Measurements from ENCODE around the gene TLR10.

TLR10 gene

GRCh38 chr4:38759790-38760122 lies 23.0 kb downstream of the TLR10 start:
- Histone ChIP-seq H3K4me1 (ENCODE audit: control insufficient read depth, insufficient read depth, low read length) (no peaks in the 10 kb centered on the region), H3K4me3 (ENCODE audit: low read depth, low read length) (no peak overlapping the region), H3K9ac (ENCODE audit: low read depth, low read length) (no peak overlapping the region)

DNA sequence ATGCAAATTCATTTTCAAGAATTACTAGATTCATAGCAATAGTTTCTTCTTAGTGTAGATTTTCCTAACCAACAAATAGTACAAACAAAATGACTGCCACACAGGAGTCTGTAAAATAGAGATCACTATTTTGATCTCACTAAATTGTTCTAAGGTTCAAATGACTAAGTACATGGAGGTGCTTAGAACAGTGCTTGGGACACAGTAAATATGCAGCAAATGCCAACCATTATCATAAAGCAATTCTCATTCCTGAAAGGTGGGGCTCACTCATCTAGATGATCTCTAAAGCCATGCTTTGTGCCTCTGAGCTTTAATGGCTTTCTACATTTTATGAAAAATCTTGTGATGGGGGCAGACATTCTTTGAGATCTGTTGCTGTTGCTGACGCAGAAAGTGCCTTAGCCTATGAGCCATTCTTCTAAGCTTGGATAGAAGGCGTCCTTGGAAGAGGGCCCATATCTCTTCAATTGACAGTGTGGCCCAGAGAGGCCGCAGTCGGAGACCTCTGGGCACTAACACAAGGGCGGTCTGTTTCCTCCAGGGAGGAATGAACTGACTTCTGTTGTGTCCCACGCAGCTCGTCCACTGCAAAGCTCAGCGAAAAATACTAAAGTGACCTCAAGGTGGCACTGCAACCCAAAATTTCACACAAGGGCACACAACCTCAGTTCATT lies 23.5 kb downstream of the TLR10 start:
- Histone ChIP-seq H3K27me3 (ENCODE audit: control insufficient read depth, insufficient read depth, low read length) (no peaks in the 10 kb centered on the region), H3K4me3 (ENCODE audit: low read depth, low read length) (no peak overlapping the region), H3K36me3 (ENCODE audit: control insufficient read depth, insufficient read depth, low read length) (no peaks in the 10 kb centered on the region), H3K9ac (ENCODE audit: low read depth, low read length) (no peak overlapping the region), H3K4me1 (ENCODE audit: control insufficient read depth, insufficient read depth, low read length) (no peaks in the 10 kb centered on the region), H3K9me3 (ENCODE audit: control insufficient read depth, insufficient read depth, low read length) (no peaks in the 10 kb centered on the region)

More at GRCh38 chr4:38759790-38760122, 23.0 kb downstream of the TLR10 start:
- H3K36me3 ChIP-seq (ENCODE audit: control insufficient read depth, insufficient read depth, low read length): no peaks in the 10 kb centered on the region
- no peaks in the 10 kb centered on the region for H3K27me3 ChIP-seq (ENCODE audit: control insufficient read depth, insufficient read depth, low read length)
- H3K9me3 ChIP-seq (ENCODE audit: control insufficient read depth, insufficient read depth, low read length): no peaks in the 10 kb centered on the region

- Histone ChIP-seq H3K9me3 (ENCODE audit: control insufficient read depth, insufficient read depth, low read length) (no peaks in the 10 kb centered on the region), H3K4me3 (ENCODE audit: low read depth, low read length) (no peak overlapping the region), H3K9ac (ENCODE audit: low read depth, low read length) (no peak overlapping the region), H3K36me3 (ENCODE audit: control insufficient read depth, insufficient read depth, low read length) (no peaks in the 10 kb centered on the region), H3K4me1 (ENCODE audit: control insufficient read depth, insufficient read depth, low read length) (peaks cover 3% of the 10 kb centered on the region), H3K27me3 (ENCODE audit: control insufficient read depth, insufficient read depth, low read length) (no peaks in the 10 kb centered on the region)
Measured at GRCh38 chr4:38757945-38758600, 24.7 kb downstream of the TLR10 start.

- no peaks in the 10 kb centered on the region for H3K36me3 ChIP-seq (ENCODE audit: control insufficient read depth, insufficient read depth, low read length)
- H3K9ac ChIP-seq (ENCODE audit: low read depth, low read length): no peak overlapping the region
- H3K9me3 ChIP-seq (ENCODE audit: control insufficient read depth, insufficient read depth, low read length): no peaks in the 10 kb centered on the region
- H3K4me3 ChIP-seq (ENCODE audit: low read depth, low read length): peak overlapping the region; percentile 27
- peaks cover 3% of the 10 kb centered on the region for H3K27me3 ChIP-seq (ENCODE audit: control insufficient read depth, insufficient read depth, low read length)
- H3K4me1 ChIP-seq (ENCODE audit: control insufficient read depth, insufficient read depth, low read length): peaks cover 10% of the 10 kb centered on the region
Measured at GRCh38 chr4:38752941-38753806, 29.6 kb downstream of the TLR10 start.

- H3K9ac ChIP-seq (ENCODE audit: low read depth, low read length): no peak overlapping the region
- peaks cover 4% of the 10 kb centered on the region for H3K36me3 ChIP-seq (ENCODE audit: control insufficient read depth, insufficient read depth, low read length)
- no peak overlapping the region for H3K4me3 ChIP-seq (ENCODE audit: low read depth, low read length)
- H3K27me3 ChIP-seq (ENCODE audit: control insufficient read depth, insufficient read depth, low read length): peaks cover 3% of the 10 kb centered on the region
- H3K9me3 ChIP-seq (ENCODE audit: control insufficient read depth, insufficient read depth, low read length): no peaks in the 10 kb centered on the region
- peaks cover 10% of the 10 kb centered on the region for H3K4me1 ChIP-seq (ENCODE audit: control insufficient read depth, insufficient read depth, low read length)
Measured at GRCh38 chr4:38752372-38752940, 30.3 kb downstream of the TLR10 start.

- H3K9me3 ChIP-seq (ENCODE audit: control insufficient read depth, insufficient read depth, low read length): no peaks in the 10 kb centered on the region
- H3K9ac ChIP-seq (ENCODE audit: low read depth, low read length): no peak overlapping the region
- no peak overlapping the region for H3K4me3 ChIP-seq (ENCODE audit: low read depth, low read length)
- peaks cover 3% of the 10 kb centered on the region for H3K27me3 ChIP-seq (ENCODE audit: control insufficient read depth, insufficient read depth, low read length)
- H3K36me3 ChIP-seq (ENCODE audit: control insufficient read depth, insufficient read depth, low read length): peaks cover 5% of the 10 kb centered on the region
- H3K4me1 ChIP-seq (ENCODE audit: control insufficient read depth, insufficient read depth, low read length): peaks cover 10% of the 10 kb centered on the region
Measured at GRCh38 chr4:38751341-38752010, 31.3 kb downstream of the TLR10 start.

- H3K36me3 ChIP-seq (ENCODE audit: control insufficient read depth, insufficient read depth, low read length): peaks cover 5% of the 10 kb centered on the region
- peaks cover 3% of the 10 kb centered on the region for H3K27me3 ChIP-seq (ENCODE audit: control insufficient read depth, insufficient read depth, low read length)
- no peak overlapping the region for H3K4me3 ChIP-seq (ENCODE audit: low read depth, low read length)
- H3K4me1 ChIP-seq (ENCODE audit: control insufficient read depth, insufficient read depth, low read length): peaks cover 10% of the 10 kb centered on the region
- no peaks in the 10 kb centered on the region for H3K9me3 ChIP-seq (ENCODE audit: control insufficient read depth, insufficient read depth, low read length)
- no peak overlapping the region for H3K9ac ChIP-seq (ENCODE audit: low read depth, low read length)
Measured at GRCh38 chr4:38749336-38749735, 33.5 kb downstream of the TLR10 start.

DNA sequence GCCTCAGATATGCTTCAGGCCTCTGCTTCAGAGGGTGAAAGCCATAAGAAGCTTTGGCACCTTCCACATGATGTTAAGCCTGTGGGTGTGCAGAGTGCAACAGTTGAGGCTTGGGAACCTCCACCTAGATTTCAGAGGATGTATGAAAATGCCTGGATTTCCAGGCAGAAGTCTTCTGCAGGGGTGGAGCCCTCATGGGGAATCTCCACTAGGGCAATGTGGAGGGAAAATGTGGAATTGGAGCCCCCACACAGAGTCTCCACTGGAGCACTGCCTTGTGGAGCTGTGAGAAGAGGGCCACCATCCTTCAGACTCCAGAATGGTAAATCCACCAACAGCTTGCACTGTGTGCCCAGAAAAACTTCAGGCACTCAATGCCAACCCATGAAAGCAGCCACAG lies 35.2 kb downstream of the TLR10 start:
- Histone ChIP-seq H3K9ac (ENCODE audit: low read depth, low read length) (no peak overlapping the region), H3K4me1 (ENCODE audit: control insufficient read depth, insufficient read depth, low read length) (peaks cover 6% of the 10 kb centered on the region), H3K36me3 (ENCODE audit: control insufficient read depth, insufficient read depth, low read length) (peaks cover 5% of the 10 kb centered on the region), H3K27me3 (ENCODE audit: control insufficient read depth, insufficient read depth, low read length) (peaks cover 3% of the 10 kb centered on the region), H3K4me3 (ENCODE audit: low read depth, low read length) (no peak overlapping the region), H3K9me3 (ENCODE audit: control insufficient read depth, insufficient read depth, low read length) (no peaks in the 10 kb centered on the region)

DNA sequence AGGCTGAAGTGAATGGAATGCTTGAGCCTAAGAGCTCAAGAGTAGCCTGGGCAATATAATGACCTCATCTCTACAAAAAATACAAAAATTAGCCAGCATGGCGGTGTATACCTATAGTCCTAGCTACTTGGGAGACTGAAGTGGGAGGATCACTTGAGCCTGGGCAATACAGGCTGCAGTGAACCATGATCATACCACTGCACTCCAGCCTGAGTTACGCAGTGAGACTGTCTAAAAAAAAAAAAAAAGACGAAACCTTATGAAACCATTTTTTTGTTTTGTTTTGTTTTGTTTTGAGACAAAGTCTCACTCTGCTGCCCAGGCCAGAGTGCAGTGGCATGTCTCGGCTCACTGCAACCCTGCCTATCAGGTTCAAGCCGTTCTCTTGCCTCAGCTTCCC lies 36.9 kb downstream of the TLR10 start:
- Histone ChIP-seq H3K9me3 (ENCODE audit: control insufficient read depth, insufficient read depth, low read length) (no peaks in the 10 kb centered on the region), H3K4me1 (ENCODE audit: control insufficient read depth, insufficient read depth, low read length) (no peaks in the 10 kb centered on the region), H3K36me3 (ENCODE audit: control insufficient read depth, insufficient read depth, low read length) (peaks cover 5% of the 10 kb centered on the region), H3K9ac (ENCODE audit: low read depth, low read length) (no peak overlapping the region), H3K27me3 (ENCODE audit: control insufficient read depth, insufficient read depth, low read length) (peaks cover 3% of the 10 kb centered on the region), H3K4me3 (ENCODE audit: low read depth, low read length) (no peak overlapping the region)

DNA sequence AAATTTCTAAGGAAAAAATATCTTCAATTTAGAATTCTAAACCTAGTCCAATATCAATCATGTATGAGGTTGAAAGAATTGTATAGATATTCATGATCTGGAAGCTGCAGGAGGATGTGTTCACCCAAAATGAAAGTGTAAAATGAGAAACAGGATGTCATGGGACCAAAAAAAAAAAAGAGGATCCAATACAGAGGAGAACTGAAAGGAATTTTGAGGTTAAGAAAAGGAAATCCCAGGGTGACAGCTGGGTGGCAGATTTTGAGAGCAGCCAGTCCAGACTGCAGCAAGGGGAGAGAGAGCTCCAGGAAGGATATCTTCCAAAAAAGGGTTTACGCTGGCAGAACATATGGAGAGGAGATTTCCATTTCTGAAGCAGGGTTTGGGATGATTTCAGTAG lies 38.9 kb downstream of the TLR10 start:
- no peak overlapping the region for H3K9ac ChIP-seq (ENCODE audit: low read depth, low read length)
- no peaks in the 10 kb centered on the region for H3K27me3 ChIP-seq (ENCODE audit: control insufficient read depth, insufficient read depth, low read length)
- no peak overlapping the region for H3K4me3 ChIP-seq (ENCODE audit: low read depth, low read length)
- no peaks in the 10 kb centered on the region for H3K4me1 ChIP-seq (ENCODE audit: control insufficient read depth, insufficient read depth, low read length)
- peaks cover 5% of the 10 kb centered on the region for H3K36me3 ChIP-seq (ENCODE audit: control insufficient read depth, insufficient read depth, low read length)
- no peaks in the 10 kb centered on the region for H3K9me3 ChIP-seq (ENCODE audit: control insufficient read depth, insufficient read depth, low read length)

- H3K9me3 ChIP-seq (ENCODE audit: control insufficient read depth, insufficient read depth, low read length): no peaks in the 10 kb centered on the region
- no peaks in the 10 kb centered on the region for H3K4me1 ChIP-seq (ENCODE audit: control insufficient read depth, insufficient read depth, low read length)
- no peak overlapping the region for H3K9ac ChIP-seq (ENCODE audit: low read depth, low read length)
- H3K36me3 ChIP-seq (ENCODE audit: control insufficient read depth, insufficient read depth, low read length): no peaks in the 10 kb centered on the region
- no peaks in the 10 kb centered on the region for H3K27me3 ChIP-seq (ENCODE audit: control insufficient read depth, insufficient read depth, low read length)
- H3K4me3 ChIP-seq (ENCODE audit: low read depth, low read length): no peak overlapping the region
Measured at GRCh38 chr4:38740303-38740702, 42.5 kb downstream of the TLR10 start.

All from iPS-15b (cell line).